Measurements from ENCODE around the gene E2F1.

Gene E2F1

GRCh38 chr20:33694639-33695012 is 8.4 kb upstream of the E2F1 start:
- H3K4me3 ChIP-seq (ENCODE audit: low read depth in 1 of 2, low read length in 1 of 2): no peak overlapping the region
- H3K27me3 ChIP-seq: no peaks in the 10 kb centered on the region
- H3K27ac ChIP-seq: no peak overlapping the region
- H3K4me1 ChIP-seq (ENCODE audit: control insufficient read depth in 1 of 2, insufficient read depth in 1 of 2, low read depth in 1 of 2, low read length in 1 of 2): no peaks in the 10 kb centered on the region
- H3K9me3 ChIP-seq: no peaks in the 10 kb centered on the region
- no peaks in the 10 kb centered on the region for H3K36me3 ChIP-seq
- TF ChIP-seq, protein P1, sequence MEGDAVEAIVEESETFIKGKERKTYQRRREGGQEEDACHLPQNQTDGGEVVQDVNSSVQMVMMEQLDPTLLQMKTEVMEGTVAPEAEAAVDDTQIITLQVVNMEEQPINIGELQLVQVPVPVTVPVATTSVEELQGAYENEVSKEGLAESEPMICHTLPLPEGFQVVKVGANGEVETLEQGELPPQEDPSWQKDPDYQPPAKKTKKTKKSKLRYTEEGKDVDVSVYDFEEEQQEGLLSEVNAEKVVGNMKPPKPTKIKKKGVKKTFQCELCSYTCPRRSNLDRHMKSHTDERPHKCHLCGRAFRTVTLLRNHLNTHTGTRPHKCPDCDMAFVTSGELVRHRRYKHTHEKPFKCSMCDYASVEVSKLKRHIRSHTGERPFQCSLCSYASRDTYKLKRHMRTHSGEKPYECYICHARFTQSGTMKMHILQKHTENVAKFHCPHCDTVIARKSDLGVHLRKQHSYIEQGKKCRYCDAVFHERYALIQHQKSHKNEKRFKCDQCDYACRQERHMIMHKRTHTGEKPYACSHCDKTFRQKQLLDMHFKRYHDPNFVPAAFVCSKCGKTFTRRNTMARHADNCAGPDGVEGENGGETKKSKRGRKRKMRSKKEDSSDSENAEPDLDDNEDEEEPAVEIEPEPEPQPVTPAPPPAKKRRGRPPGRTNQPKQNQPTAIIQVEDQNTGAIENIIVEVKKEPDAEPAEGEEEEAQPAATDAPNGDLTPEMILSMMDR (IDR thresholded peaks at IDR 0.05): no peak

- Histone ChIP-seq H3K36me3 (no peaks in the 10 kb centered on the region), H3K27ac (no peak overlapping the region), H3K9me3 (no peaks in the 10 kb centered on the region), H3K4me3 (ENCODE audit: low read depth in 1 of 2, low read length in 1 of 2) (no peak overlapping the region), H3K27me3 (no peaks in the 10 kb centered on the region), H3K4me1 (ENCODE audit: control insufficient read depth in 1 of 2, insufficient read depth in 1 of 2, low read depth in 1 of 2, low read length in 1 of 2) (no peaks in the 10 kb centered on the region)
- TF ChIP-seq, protein P1 (IDR thresholded peaks at IDR 0.05): no peak
Observed at GRCh38 chr20:33693741-33694638, 7.8 kb upstream of the E2F1 start.

GRCh38 chr20:33693289-33693688 is 7.1 kb upstream of the E2F1 start:
- H3K4me1 ChIP-seq (ENCODE audit: control insufficient read depth in 1 of 2, insufficient read depth in 1 of 2, low read depth in 1 of 2, low read length in 1 of 2): no peaks in the 10 kb centered on the region
- TF ChIP-seq, protein P1 (IDR thresholded peaks at IDR 0.05): no peak
- H3K4me3 ChIP-seq (ENCODE audit: low read depth in 1 of 2, low read length in 1 of 2): no peak overlapping the region
- no peaks in the 10 kb centered on the region for H3K9me3 ChIP-seq
- no peaks in the 10 kb centered on the region for H3K27me3 ChIP-seq
- H3K36me3 ChIP-seq: no peaks in the 10 kb centered on the region
- no peak overlapping the region for H3K27ac ChIP-seq

DNA sequence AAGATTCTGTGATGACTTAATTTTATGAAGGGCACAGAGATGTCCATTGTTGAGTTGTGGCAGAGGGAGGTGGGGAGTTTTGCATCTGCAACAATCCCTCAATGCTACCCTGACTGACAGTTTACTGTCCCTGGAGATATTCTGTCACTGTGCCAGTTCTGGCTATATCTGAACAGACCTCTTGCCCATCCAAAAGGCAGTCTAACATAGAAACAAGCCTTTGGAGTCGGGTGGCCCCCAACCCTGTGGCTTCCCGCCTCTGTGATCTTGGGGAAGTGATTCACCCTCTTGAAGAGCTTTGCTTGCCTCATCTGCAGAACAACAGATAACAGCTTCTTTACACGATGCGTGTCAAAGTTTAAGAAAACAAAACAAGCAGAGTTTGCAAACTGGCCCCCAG is 3.8 kb upstream of the E2F1 start:
- Histone ChIP-seq H3K4me3 (ENCODE audit: low read depth in 1 of 2, low read length in 1 of 2) (no peak overlapping the region), H3K36me3 (no peaks in the 10 kb centered on the region), H3K9me3 (no peaks in the 10 kb centered on the region), H3K27ac (no peak overlapping the region), H3K27me3 (no peaks in the 10 kb centered on the region), H3K4me1 (ENCODE audit: control insufficient read depth in 1 of 2, insufficient read depth in 1 of 2, low read depth in 1 of 2, low read length in 1 of 2) (peaks cover 14 to 16% of the 10 kb centered on the region in 2 experiments)
- TF ChIP-seq, protein P1 (IDR thresholded peaks at IDR 0.05): no peak

DNA sequence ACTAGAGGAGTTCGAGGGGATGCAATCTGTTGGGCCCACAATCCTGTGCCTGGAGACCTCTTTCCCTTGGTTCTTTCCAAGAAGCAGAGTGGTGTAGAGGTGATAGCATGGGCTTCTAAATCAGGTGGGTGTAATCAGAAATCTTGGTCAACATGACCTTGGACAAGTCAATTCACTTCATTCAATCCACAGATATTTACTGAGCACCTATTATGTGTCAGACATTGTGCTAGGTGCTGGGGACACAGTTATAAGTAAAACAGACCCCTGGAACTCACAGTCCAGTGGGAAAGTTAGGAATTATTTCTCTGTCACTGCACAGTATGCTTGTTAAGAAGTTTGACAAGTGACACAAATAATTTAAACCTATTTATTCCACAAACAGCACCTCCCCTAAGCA is 3.3 kb upstream of the E2F1 start:
- Histone ChIP-seq H3K36me3 (no peaks in the 10 kb centered on the region), H3K4me3 (ENCODE audit: low read depth in 1 of 2, low read length in 1 of 2) (no peak overlapping the region), H3K27me3 (no peaks in the 10 kb centered on the region), H3K4me1 (ENCODE audit: control insufficient read depth in 1 of 2, insufficient read depth in 1 of 2, low read depth in 1 of 2, low read length in 1 of 2) (peaks cover 18 to 21% of the 10 kb centered on the region in 2 experiments), H3K27ac (no peak overlapping the region), H3K9me3 (no peaks in the 10 kb centered on the region)
- TF ChIP-seq, protein P1 (IDR thresholded peaks at IDR 0.05): no peak
